OCI-LY7 (cell line): Measurements from ENCODE around the gene BMP8B. TPM values are rescaled to one million over a fixed set of nuclear protein-coding genes. Genes with fewer than 3 reads are reported as not detected.

Experiments
- BruUV-seq: library from RNA; stranded (reverse); fragments of 400-500 nt; replicated peaks from 2 replicates; lab custom pipeline; 2021; lab: Mats Ljungman, UMichigan
- CTCF ChIA-PET: fragments of 300-600 bp; sonication (Branson Sonifier 250); formaldehyde crosslinking; loops from one replicate; lab custom pipeline; 2022; ENCODE audit warnings: antibody characterized with exemption; ENCODE audit not compliant: unreplicated experiment; lab: Charles Lee
- POLR2A ChIA-PET: fragments of 300-600 bp; sonication (Branson Sonifier 250); formaldehyde crosslinking; loops from one replicate; lab custom pipeline; 2022; ENCODE audit warnings: antibody characterized with exemption; lab: Charles Lee
- DNase-seq: peaks from one replicate; pipeline ENCODE4 v3.0.0-alpha.2; 2015; ENCODE audit warnings: low spot score
- H2AFZ ChIP-seq: fragments of 200-600 bp; sonication (generic), shearing (Covaris generic); 2 replicates; pipeline ENCODE4 v1.6.1; 2014; ENCODE audit warnings: mild to moderate bottlenecking, antibody characterized with exemption, low read length, moderate library complexity
- H3K27ac ChIP-seq: fragments of 200-600 bp; sonication (generic); 2 replicates; pipeline ENCODE4 v1.5.1; 2014; ENCODE audit warnings: mixed run types, low read depth, mild to moderate bottlenecking, moderate library complexity, low read length, inconsistent platforms; ENCODE audit not compliant: poor library complexity, severe bottlenecking
- H3K36me3 ChIP-seq: fragments of 200-600 bp; sonication (generic); 2 replicates; pipeline ENCODE4 v1.6.1; 2014; ENCODE audit warnings: mild to moderate bottlenecking, antibody characterized with exemption, low read length, moderate library complexity, mixed read lengths; ENCODE audit not compliant: insufficient read depth
- H3K4me1 ChIP-seq: fragments of 200-600 bp; sonication (generic); 2 replicates; pipeline ENCODE4 v1.5.1; 2014; ENCODE audit warnings: mild to moderate bottlenecking, low read length; ENCODE audit not compliant: insufficient read depth, poor library complexity, severe bottlenecking
- H3K4me2 ChIP-seq: fragments of 200-600 bp; sonication (generic); 2 replicates; pipeline ENCODE4 v1.6.1; 2014; ENCODE audit warnings: mild to moderate bottlenecking, low read length
- H3K4me3 ChIP-seq: fragments of 200-600 bp; sonication (generic); 2 replicates; pipeline ENCODE4 v1.5.1; 2014; ENCODE audit warnings: mild to moderate bottlenecking, low read depth, low read length; ENCODE audit not compliant: poor library complexity, severe bottlenecking
- H3K79me2 ChIP-seq: fragments of 200-600 bp; sonication (generic); 2 replicates; pipeline ENCODE4 v1.6.1; 2016; ENCODE audit warnings: low read depth, mild to moderate bottlenecking, low read length, moderate library complexity, mixed read lengths; ENCODE audit not compliant: insufficient read depth
- H3K9me2 ChIP-seq: fragments of 200-600 bp; sonication (generic); 2 replicates; pipeline ENCODE4 v1.6.1; 2016; ENCODE audit warnings: mild to moderate bottlenecking, low read length, mixed read lengths; ENCODE audit not compliant: insufficient read depth
- H3K9me3 ChIP-seq: fragments of 200-600 bp; sonication (generic); 2 replicates; pipeline ENCODE4 v1.6.1; 2014; ENCODE audit warnings: mild to moderate bottlenecking, mixed run types, low read length, mixed read lengths
- H4K20me1 ChIP-seq: fragments of 200-600 bp; sonication (generic); 2 replicates; pipeline ENCODE4 v1.6.1; 2014; ENCODE audit warnings: mild to moderate bottlenecking, antibody characterized with exemption, low read length, moderate library complexity, mixed read lengths; ENCODE audit not compliant: insufficient read depth
- CTCF ChIP-seq: fragments of 200-600 bp; sonication (generic); conservative IDR thresholded peaks from 2 replicates; pipeline ENCODE4 v1.5.1; 2014; ENCODE audit warnings: mild to moderate bottlenecking, antibody characterized with exemption, low read length, moderate library complexity, mixed read lengths
- EZH2phosphoT487 ChIP-seq: fragments of 200-600 bp; sonication (generic); IDR thresholded peaks from 2 replicates; pipeline ENCODE4 v1.6.1; 2018; ENCODE audit warnings: low read depth, borderline replicate concordance, mild to moderate bottlenecking, mixed run types, antibody characterized with exemption, low read length, moderate library complexity, mixed read lengths
- intact Hi-C: fragments of 100-400 bp; cut with micrococcal nuclease; formaldehyde crosslinking; loops from one replicate; pipeline ENCODE4 v1.10.0; 2022; ENCODE audit not compliant: unreplicated experiment
- total RNA-seq, 2 experiments: library from RNA; depleted of rRNA in 1 of 2; stranded (reverse); fragments of >200 nt in 1 of 2; shearing (Covaris generic) in 1 of 2; gene quantifications; 2 replicates each; pipeline ENCODE4 v1.2.3, GENCODE V29; 2014 to 2022

The BMP8B gene
- total RNA-seq, 2 experiments from 2014 or later: 0.34 TPM; not detected in 1

- H3K4me1 ChIP-seq: no peaks in the 10 kb centered on the region
- no peak overlapping the region for H3K4me2 ChIP-seq
- no peak overlapping the region for H2AFZ ChIP-seq
- BruUV-seq: no TSS peak
- H4K20me1 ChIP-seq: no peaks in the 10 kb centered on the region; the same call in 1 of the 2 replicates
- POLR2A ChIA-PET: no interaction called here
- H3K36me3 ChIP-seq: peaks cover 92% of the 10 kb centered on the region
- H3K27ac ChIP-seq: no peak overlapping the region
- CTCF ChIA-PET: no interaction called here
- no peaks in the 10 kb centered on the region for H3K9me2 ChIP-seq
- TF ChIP-seq EZH2phosphoT487 (no peak), CTCF (no peak)
- H3K4me3 ChIP-seq: no peak overlapping the region
- intact Hi-C loops: no loop called here
- H3K79me2 ChIP-seq: no peaks in the 10 kb centered on the region
- H3K9me3 ChIP-seq: no peaks in the 10 kb centered on the region
- no peak for DNase-seq
Measured at GRCh38 chr1:39754906-39755504, 33.7 kb downstream of the BMP8B start.

GRCh38 chr1:39754026-39754570, 34.6 kb downstream of the BMP8B start:
- H3K36me3 ChIP-seq: peaks cover 96% of the 10 kb centered on the region
- BruUV-seq: no TSS peak
- ChIA-PET POLR2A (no interaction called here), CTCF (no interaction called here)
- H3K79me2 ChIP-seq: no peaks in the 10 kb centered on the region
- H3K4me2 ChIP-seq: no peak overlapping the region
- H2AFZ ChIP-seq: no peak overlapping the region
- intact Hi-C loops: no loop called here
- no peaks in the 10 kb centered on the region for H3K9me3 ChIP-seq
- no peaks in the 10 kb centered on the region for H3K4me1 ChIP-seq
- no peak overlapping the region for H3K4me3 ChIP-seq
- no peak overlapping the region for H3K27ac ChIP-seq
- H4K20me1 ChIP-seq: no peaks in the 10 kb centered on the region; the same call in 1 of the 2 replicates
- no peak for DNase-seq
- no peak for TF ChIP-seq CTCF
- no peak for TF ChIP-seq EZH2phosphoT487
- H3K9me2 ChIP-seq: no peaks in the 10 kb centered on the region
